ENCODE measurements around the gene AGT.
"Not testable (repeated sequence)": the region's sequence is repeated elsewhere in the genome, so short reads cannot be mapped to it uniquely, and the experiment has no call there.

The AGT gene

DNA sequence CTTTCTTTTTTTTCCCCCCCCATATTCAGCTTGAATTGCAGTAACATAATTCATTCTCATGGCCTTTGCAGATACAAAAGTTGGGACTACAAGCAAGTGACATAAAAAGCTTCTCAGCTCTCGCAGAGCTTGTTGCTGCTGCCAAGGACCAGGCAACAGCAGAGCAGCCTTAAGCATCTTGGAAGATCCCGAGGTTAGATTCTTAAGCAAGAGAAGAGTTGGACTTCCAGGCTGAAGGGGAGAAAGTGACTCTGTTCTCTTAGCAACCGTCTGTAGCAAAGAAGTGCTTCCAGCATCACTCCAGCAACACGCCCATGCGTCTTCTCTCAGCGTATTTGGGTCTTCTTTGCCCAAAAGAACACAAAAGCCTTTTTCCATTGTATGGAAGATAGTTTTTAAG lies 20.7 kb downstream of the AGT start:
- no peak for DNase-seq (ENCODE audit: low read depth, low spot score)

DNA sequence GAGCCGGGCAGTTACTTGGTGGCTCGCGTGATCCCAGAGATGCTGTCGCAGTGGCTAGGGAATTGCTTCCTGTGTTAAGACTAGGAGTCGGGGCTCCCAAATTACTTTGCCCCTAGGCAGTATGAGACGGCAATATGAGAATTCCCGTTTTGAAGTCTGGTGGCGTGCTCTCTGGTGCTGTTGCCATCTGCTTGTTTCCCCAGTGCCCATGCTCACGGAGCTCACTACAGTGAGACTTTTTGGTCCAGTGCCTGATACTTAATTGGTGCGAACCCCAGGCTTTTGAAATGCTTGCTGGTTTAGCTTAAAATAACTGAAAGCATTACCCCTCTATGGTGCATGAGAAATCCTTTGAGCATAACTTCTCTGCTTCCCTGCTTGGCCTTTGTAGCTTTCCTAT lies 22.3 kb downstream of the AGT start:
- DNase-seq (ENCODE audit: low read depth, low spot score) = no peak

DNA sequence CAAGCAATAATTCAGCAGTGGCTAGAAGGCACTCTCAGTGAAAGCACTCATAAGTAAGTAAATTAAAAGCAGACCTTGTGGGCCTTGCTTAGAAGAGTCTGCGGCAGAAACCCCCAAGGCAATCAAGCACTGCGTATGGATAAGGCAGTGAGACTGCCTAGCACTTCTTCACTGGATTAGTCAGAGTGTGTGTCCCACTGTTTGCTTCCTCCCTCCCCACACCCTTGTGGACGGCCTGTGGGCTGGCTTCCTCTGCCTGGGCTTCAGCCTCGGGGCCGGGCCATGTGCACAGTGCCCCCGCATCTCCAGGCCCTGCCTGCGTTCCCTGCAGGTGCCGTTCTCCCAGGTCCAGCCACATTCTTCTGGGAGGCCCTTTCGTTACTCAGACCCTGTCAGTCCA lies 23.8 kb downstream of the AGT start:
- no peak for DNase-seq (ENCODE audit: low read depth, low spot score)

DNA sequence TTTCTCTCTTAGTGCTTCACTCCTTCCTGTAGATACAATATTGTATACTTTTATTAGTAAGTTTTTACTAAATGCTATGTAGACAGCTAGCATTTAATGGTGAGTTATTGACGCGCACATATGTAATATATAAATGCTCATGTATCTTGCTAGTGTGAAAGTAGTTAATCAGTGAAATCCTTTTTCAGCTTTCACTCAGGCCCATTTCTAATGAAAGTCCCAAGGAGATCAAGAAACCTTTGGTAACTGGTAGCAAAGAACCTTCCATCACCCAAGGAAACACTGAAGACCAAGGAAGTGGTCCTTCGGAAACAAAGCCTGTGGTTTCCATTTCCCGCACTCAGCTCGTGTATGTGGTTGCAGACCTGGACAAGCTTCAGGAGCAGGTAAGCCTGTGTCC lies 27.2 kb downstream of the AGT start:
- DNase-seq (ENCODE audit: low read depth, low spot score) = no peak

DNA sequence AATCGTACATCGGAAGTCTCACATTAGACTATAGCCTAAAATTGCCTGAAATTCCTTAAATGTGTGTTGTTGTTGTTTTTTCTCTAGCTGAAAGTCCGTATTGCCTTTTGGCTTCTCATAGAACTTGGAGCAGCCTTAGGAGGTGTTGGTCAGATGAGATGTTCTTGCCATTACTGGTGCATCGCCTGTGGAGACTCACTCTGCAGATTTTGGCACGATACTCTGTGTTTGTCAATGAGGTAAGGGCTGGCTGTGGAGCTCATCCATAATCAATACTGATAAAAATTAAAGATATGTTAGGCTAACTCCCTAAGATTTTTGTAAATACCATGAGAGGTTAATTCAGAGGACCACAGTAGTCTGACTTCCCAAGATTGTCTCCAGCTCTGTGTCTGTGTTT lies 28.9 kb downstream of the AGT start:
- no peak for DNase-seq (ENCODE audit: low read depth, low spot score)

DNA sequence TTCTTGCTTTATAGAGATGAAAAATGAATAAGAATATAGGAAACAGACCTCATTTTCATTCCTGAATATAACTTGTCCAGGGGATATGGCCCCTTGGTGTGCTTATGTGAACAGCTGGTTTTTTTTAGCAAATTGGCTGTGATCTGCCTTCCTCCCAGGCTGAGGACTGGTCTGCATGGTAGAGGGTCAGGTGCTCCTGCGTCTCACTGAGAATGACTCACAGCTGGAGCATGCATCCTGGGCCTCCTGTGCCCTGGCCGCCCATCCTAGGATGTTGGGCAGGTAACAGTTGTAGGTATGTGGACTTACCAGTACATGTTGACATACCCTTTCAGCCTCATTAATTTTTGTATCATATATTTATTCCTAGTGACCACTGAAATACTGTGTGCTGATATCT lies 29.8 kb downstream of the AGT start:
- DNase-seq (ENCODE audit: low read depth, low spot score) = no peak

DNA sequence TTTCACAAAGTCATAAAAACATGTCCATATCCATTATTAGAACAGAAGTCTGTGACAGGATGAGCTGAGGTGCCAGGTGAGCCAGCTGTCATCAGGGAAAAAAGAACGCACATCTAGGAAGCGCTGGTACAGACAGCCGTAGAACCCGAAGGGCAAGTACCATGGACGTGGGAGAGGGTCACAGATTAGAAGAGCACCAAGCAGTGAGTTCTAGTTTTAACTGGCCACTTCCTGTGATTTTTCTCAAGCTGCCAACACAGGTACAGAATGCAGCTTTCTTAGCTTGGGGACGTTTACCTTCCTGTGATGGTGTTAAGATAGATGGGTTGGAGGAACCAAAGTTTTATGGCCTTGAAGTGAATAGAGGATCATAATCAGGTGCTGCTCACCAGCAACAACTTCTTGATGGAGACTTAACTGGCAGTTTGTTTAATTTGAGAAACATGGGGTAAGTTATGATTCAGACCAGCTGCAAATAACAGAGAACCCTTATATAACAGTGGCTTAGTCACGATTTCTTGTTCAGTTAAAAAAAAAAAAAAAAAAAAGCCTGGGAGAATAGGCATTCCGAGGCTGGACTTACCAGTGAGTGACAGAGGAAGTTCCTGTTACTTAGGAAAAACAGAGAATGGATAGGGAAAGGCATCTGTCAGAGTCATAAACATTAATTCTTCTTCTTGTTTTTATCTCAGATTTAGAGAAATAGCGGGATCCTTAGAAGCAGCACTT lies 30.9 kb downstream of the AGT start:
- DNase-seq (ENCODE audit: low read depth, low spot score) = no peak

DNA sequence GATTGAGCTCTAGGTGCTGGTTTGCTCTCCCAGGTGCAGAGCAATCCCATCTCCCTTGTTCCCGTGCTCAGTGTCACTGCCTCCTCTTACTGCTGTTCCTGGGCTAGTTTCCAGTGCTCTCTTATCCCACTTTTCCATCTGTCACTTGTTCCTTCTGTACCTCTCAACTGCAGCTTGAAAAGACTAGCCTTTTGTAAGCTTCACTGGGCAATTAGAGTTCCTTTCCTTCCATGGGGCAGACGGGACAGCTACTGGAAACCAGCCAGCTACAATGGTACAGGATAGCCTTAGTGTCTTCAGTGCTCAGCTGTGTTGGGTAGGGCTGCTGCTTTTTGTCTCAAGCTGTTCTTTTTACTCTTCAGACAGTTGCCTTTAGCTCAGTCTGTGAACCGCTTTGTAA lies 31.6 kb downstream of the AGT start:
- DNase-seq (ENCODE audit: low read depth, low spot score) = no peak

DNA sequence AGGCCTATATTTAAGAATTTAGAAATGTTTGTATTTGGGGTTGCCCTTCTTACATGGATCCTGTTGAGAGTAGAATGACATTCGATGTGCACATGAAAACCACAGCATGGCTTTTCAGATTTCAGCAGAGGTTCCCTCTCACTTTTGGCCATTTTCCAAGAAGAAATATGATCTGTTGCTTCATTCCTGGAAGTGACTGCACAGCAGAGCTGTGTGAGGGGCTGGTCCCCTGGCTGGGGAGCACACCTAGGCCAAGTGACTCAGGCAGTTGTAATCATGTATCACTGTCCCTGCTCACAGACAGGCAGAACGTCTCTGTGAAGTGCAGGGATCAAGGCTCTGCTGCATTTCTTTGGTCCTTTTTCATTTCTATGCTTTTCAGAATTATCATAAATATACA lies 32.3 kb downstream of the AGT start:
- DNase-seq (ENCODE audit: low read depth, low spot score) = no peak

DNA sequence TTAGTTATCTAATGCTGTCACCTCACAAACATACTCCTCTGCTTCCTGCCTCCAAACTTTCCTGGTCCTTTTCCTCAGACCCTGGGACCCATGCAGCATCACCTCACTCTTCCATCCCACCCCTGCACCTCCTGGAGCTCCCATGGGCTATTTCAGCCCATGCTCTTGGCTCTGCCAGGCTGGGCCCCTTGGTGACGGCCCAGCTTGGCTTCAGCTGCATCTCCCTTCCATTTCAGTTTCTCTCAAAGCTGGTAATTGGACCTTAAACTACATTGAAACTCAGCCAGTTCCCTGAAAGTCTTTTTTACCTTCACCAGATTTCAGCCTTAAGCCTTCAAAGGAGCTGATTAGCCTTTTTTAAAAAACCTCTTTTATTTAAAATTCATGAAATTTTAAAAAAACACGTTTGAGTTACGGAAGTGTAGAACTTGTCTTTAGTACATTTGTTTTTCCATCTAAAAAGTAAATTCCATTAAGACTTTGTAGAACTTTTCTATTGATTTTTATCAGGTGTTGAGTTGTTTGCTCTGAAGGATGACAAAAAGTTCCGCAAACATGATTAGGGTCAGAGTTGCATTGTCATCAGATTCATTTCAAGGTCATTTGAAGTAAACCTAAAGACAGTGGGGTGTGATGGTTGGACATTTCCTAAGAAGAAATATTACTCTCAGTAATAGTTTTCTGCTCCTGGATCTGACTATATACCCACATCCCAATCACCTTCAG lies 33.5 kb downstream of the AGT start:
- no peak for DNase-seq (ENCODE audit: low read depth, low spot score)

DNA sequence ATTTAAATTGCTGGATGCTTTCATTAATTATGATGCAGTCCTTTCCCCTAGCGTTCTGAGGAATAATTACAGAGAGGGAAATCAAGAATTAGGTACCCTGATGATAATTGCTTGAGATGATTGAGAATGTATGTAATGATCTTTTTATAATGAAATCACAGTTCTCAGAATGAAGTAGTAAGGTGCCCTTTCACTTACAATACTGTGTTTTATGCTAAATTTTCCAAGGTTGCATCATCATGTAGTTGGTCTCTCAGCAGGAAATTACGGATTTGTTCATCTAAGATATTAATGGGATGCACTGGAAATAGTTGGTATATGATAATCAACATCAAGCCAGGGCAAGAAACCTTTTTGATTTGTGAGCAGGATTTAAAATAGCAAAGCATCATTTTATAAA lies 34.1 kb downstream of the AGT start:
- no peak for DNase-seq (ENCODE audit: low read depth, low spot score)

DNA sequence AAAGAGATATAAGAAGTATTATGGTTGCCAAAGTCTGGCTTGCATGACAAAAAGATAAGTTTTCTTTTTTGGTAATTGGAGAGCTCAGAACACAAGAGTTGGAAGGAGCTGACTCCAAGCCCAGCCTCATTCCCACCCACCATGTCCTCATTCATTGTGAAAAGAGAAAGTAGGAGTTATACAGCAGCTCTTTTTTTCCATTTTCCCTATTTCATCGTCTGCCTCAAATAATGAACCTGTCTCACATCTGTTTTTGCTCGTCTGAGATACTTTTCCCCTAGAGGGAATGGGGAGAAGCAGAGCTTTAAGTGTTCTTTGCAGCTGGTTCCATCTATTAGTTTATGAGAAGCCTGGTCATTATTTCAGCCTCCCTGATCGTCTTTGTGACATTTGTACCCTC lies 34.7 kb downstream of the AGT start:
- DNase-seq (ENCODE audit: low read depth, low spot score) = no peak

DNA sequence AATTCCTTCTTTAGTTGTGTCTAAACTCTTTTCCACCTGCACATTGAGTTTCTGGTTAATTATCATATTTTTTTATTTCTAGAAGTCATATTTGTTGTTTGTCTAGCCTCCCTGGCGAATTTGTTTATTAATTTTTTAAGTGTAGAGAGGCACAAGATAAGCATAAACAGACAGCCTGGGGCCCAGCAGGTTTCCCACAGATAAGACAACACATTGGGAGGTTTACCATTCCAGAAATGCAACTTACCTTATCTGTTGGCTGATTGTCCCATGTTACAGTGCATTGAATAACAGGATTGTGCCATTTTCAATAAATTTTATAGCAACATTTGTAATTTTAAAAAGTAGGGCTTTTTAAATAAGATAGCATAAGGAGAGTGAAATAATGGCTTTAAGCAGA lies 36.7 kb downstream of the AGT start:
- no peak for DNase-seq (ENCODE audit: low read depth, low spot score)

DNA sequence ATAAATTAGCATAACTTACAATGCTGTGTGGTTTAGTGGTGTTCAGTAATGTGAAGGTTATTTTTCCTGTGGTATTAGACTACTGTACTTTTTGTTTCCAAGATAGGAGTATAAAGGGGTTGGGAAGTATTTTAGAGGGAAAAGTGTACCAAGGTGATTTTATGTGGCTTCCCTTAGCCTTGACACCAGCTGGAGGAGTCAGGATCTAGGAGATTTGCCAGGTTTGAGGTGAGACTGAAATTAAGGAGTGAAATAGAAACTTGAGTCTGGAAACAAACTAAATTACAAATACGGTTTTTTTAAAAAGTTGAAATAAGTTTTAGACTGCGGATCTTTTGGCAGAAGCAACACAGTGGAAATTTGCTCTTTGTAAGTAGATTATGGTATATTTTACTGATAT lies 39.3 kb downstream of the AGT start:
- no peak for DNase-seq (ENCODE audit: low read depth, low spot score)

DNA sequence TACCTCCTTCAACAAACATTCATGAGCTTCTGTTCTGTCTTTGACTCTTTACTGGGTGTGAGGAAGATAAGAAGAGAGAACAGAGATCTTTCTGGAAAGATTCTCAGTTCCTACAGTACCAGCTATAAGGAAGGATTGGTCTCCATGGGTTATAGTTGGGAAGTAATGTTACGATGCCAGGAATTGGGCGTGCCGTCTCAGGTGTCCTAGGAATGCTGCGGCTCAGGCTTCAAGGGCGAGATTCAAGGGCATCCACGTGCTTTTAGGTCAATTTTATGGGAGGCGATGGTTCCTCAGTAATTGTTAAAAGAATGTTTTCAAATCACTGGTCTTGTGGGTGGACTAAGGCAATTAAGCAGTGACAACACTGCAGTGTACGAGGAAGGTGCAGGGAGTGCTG lies 44.4 kb downstream of the AGT start:
- no peak for DNase-seq (ENCODE audit: low read depth, low spot score)

DNA sequence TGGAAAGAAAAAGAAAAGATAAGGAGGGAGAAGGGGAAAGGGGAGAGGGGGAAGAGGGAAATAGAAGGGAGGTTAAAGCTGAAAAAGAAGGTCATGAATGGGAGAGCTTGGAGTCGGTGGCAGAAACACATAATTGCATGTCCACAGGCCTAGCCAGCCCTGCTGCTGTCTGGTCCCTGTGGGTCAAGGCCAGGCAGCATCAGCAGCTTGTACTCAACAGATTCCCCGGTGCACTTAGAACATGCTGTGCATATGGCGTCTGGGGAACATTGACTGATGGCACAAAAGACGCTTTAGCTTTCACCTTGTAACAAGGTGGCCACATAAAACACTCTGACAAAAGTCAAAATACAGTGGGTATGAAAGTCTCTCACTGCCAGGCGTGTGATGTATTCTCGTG lies 45.7 kb downstream of the AGT start:
- DNase-seq (ENCODE audit: low read depth, low spot score) = no peak

DNA sequence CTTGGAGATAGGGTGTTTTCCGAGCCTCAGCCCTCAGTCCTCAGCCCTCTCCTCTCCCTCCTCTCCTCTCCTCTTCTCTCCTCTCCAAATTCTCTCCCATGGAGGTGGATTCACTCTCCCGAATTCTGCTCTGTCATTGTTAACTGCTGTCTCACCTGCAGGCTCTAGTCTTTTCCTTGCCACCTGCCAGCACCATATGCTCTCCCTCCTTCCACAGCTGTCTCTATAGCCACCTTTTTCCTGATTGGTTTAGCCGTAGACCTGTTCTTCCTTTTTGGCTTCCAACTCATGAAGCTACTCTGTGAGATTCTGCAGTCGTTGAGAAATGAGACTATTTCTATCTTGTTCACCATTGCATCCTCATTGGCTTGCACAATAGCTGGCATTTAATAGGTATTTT lies 51.9 kb downstream of the AGT start:
- no peak for DNase-seq (ENCODE audit: low read depth, low spot score)

DNA sequence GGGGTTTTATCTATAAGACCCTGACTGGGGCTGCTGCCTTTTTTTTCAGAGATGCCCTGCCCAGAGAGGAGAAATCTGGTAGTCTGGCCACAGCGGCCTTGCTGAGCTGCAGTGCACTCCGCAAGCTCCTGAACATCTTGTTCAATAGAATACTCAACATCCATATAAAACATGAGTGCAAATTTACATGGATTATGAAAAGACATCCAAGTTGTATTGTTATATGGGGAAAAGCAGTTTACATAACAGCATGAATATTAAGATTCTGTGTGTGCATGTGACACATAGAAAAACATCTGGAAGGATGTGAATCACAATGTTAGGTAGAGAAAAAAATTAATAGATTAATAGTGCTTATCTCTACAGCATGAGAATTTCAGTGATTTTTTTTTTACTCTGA lies 55.2 kb downstream of the AGT start:
- DNase-seq (ENCODE audit: low read depth, low spot score) = no peak

DNA sequence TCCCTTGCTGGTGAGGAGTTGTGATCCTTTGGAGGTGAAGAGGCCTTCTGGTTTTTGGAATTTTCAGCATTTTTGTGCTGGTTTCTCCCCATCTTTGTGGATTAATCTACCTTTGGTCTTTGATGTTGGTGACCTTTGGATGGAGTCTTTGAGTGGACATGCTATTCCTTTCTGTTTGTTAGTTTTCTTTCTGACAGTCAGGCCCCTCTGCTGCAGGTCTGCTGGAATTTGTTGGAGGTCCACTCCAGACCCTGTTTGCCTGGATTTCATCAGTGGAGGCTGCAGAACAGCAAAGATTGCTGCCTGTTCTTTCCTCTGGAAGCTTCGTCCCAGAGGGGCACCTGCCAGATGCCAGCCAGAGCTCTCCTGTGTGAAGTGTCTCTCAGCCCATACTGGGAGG lies 55.8 kb downstream of the AGT start:
- not testable (repeated sequence) for DNase-seq (ENCODE audit: low read depth, low spot score)

DNA sequence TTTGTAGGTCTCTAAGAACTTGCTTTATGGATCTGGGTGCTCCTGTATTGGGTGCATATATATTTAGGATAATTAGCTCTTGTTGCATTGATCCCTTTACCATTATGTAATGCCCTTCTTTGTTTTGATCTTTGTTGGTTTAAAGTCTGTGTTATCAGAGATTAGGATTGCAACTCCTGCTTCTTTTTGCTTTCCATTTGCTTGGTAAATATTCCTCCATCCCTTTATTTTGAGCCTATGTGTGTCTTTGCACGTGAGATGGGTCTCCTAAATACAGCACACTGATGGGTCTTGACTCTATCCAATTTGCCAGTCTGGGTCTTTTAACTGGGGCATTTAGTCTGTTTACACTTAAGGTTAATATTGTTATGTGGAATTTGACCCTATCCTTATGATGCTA lies 57.2 kb downstream of the AGT start:
- DNase-seq (ENCODE audit: low read depth, low spot score) = not testable (repeated sequence)

Measured in activated CD4-positive, CD25-positive, alpha-beta regulatory T cell treated with anti-CD3 and anti-CD28 coated beads, Interleukin-2, amount 50 U/mL, for 16 hours (primary cell).